HG02885 (cell line): ENCODE measurements around the gene DDX24.

Source experiments
- ATAC-seq: cut with Tn5 transposase; IDR thresholded peaks from one replicate; pipeline ENCODE4 v1.9.1; 2021; ENCODE audit warnings: mild to moderate bottlenecking; ENCODE audit not compliant: unreplicated experiment, poor library complexity

DDX24 gene

DNA sequence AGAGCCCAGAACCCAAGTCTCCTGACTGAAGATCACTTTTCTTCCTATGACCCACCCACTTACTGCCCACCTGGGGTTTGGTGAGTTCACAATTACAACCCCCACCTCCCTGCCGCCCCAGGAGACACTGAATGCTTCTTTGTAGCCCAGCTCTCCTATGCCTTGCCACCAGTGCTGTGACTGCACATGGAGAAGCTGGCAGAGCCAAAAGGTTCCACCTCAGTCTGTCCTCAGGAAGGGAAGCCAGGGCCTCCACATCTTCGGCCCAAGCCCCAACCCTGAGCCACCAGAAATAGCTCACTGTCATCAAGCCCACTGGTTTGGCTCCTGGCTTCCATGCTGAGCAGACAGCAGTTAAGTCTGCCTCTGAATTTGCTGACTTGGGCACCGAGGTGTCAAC is 29.2 kb downstream of the DDX24 start:
- no peak for ATAC-seq

DNA sequence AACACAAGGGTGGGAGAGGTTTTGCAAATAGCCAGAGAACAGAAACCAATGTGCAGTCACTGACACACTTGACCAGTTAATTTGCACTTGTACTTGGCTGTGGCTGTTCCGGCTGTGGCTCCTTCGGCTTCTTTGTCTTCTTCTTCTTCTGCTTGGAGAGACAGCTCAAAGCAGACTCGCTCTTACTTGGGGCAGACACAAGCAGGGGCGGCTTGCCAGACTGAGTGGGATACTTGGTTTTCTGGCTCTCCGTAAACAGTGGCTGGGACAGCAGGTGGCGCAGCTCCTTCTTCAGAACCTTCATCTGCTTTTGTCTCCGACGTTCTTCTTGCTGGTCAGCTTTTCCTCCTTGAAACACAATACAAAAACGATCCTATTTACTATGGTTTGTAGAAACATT is 29.9 kb downstream of the DDX24 start:
- ATAC-seq = no peak

DNA sequence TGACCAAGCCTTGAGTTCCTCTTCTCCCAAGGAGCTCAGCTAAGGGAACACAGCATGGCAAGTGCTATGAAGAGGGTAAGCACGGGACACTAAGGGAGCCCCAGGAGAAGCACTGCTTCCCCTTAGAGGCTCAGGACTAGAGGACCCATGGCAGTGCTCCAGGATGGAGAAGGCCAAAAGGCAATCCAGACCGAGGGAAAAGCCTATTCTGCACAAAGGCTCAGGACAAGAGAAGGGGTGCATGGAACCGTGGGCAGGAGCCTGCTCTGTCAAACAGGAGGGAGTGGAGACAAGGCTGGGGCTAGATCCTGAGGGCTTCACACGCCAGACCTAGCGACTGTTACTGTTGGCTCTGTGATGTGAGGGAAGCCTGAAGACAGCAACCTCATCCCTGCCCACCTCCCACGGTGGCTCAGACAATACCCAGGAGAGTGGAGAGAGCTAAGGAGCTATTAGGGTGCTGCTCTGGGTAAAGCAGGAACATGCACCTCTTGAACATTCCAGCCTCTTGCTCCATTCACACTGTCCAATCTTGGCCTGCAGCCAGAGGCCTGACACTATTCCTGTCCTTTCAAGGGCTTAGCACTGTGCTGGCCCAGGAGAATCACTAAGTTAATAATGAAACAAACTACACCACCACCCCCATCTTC is 30.6 kb downstream of the DDX24 start:
- ATAC-seq = no peak

DNA sequence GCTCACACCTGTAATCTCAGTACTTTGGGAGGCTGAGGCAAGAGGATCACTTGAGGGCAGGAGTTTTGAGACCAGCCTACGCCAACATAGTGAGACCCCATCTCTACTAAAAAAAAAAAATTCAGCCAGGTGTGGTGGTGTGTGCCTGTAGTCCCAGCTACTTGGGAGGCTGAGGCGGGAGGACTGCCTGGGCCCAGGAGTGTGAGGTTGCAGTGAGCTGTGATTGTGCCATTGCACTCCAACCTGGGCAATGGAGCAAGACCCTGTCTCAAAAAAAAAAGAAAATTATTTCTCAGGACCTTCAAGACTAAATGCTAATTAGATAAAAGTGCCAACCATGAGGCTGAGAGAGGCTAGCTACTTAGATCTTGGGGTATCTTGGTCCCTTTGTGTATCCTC is 31.4 kb downstream of the DDX24 start:
- no peak for ATAC-seq

DNA sequence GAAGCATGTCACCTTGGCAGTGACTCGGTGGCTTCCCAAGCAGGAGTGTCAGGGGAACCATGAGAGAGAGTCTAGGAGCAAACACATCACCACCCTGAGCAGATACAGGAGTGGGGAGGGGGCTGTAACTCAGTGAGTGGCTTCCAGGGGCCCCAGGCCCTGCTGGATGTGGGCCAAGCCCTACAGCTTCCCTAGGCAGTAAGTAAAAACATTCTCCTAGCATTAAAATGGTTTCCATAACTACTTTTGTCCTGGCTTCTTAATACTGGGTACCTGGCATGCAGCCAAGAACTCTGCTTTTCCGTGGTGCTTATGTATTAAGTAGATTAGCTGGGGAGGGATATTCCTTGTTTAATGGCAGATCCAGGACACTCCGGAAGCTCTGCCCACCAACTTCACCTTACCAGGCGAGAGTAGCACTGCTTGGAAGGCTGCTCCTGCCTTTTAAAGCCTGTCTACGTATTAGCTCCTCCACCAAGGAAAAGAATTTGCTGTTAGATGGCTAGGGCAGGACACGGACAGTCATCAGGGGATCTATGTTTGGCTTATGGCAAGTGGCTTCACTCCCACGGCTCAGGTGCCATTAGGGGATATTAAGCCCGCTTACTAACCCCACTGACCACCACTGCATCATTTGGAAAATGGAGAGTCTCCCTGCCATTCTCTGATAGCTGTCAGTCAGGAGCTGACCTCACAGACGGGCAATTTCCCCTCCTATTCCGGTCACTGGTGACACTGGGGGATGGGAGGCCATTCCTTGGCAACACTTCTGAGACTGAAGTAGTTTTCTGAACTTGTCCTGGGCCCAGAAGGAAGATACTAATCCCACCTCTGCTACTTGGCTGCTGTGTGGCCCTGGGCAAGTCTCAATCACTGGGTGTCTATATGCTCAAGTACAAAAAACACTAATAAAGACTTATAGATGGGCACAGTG is 32.0 kb downstream of the DDX24 start:
- no peak for ATAC-seq

DNA sequence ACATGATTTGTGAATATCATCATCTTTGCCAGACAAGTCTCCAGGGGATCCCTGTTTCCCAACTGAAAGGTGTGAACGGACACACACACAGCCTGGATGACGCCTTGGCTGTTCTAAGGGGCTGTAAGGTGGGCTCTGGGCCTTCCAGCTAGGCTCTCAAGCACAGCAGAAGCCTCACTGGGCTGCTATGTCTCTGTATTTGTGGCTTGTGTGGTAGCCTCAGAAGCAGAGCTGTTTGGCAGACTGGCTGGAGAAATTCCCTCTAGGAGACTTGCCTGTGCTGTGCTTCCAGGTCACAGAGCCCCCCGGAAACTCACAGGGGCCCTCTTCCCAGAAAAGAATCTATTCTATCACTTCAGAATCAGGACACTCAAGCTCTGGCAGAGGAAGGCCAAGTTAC is 33.4 kb downstream of the DDX24 start:
- ATAC-seq = no peak

DNA sequence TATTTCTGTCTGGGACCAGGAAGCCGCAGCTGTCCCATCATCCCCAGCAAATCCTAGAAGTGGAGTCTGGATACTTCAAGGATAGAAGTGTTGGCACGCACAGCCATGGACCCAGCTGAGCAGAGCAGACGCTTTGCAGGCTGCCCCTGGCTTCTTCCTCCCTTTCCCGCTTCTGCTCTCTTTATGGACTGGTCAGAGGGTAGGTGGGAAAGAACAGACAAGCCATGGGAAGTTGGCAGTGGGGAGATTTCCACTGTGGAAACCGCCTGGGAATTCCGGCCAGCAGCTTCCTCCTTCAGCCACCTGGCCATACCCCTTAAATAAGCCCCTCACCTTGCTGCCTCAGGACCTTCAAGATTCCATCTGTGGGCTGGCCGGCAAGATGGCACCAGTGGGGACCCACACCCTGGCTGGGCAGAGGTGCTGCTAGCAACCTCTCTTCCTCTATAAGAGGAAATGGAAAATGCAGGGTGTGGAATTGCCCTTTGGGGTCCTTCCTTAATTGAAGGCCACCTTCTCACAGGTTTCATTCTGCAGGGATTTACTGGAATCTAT is 34.2 kb downstream of the DDX24 start:
- no peak for ATAC-seq

DNA sequence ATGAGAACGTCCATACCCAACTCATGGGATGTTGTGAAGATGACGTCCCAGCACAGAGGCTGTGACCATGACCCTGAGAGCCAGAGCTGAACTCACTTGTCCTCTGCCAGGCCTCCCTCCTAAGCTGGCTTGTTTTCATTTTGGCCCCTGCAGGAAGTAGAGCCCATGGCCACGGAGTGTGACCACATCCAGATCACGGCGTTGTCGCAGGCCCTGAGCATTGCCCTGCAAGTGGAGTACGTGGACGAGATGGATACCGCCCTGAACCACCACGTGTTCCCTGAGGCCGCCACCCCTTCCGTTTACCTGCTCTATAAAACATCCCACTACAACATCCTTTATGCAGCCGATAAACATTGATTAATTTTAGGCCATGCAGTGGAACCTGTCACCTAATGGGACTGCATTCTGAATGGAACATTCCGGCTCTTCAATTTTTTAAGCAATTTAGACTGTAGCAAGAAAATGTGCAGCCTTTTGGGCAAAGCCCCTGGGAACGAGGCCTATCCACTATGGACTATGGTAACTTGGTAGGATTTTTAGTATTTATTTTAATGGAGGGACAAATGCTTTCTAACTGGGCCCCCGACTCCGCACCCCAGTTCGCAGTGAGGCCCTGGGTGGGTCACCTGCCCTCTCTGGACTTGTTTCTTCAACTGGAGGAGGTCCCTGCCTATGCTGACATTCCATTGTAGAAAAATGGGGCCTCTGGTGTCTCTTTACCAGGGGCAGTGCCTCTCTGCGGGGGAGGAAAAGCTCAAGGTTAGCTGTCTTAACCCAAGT is 35.2 kb downstream of the DDX24 start:
- no peak for ATAC-seq

DNA sequence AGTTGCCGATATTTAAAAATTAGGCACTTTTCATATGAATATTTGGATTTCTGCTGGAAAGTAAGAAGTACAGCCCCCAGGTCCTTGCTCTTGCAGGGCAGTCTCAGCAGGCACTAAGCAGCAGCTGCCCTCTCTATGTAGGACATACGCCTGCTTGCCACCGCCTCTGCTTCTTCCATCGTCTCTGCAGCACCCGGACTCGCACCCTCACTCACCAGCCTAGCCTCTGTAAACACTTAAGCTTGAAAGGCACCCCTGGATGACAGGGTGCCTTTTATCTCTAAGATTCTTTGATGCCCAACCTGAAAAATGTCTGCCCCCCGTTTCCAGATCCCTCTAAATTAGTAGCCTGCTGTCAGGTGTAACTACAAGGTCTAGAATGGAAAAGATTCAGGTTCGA is 35.9 kb downstream of the DDX24 start:
- ATAC-seq = no peak

DNA sequence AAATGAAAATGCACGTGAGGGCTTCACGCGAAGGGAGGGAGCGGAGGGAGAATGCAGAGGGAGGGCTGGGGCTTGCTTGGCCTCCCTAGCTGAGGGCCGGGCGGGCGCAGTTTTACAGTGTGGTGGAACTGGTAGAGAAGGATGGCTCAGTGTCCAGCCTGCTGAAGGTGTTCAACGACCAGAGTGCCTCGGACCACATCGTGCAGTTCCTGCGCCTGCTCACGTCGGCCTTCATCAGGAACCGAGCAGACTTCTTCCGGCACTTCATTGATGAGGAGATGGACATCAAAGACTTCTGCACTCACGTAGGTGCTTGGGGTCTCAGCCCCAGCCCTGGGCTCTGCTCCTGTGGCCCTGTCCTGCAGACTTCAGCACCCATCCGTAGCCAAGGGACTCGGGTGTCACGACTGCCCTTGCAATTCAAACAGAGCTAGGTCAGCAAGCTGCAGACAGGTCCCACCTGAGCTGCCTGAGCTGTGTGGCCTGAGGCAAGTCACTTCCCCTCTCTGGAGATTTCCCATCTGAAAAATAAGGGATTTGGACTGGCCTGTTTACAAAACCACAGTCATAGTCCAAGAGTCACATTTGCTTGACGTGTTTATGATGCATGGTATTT is 36.4 kb downstream of the DDX24 start:
- ATAC-seq = no peak

DNA sequence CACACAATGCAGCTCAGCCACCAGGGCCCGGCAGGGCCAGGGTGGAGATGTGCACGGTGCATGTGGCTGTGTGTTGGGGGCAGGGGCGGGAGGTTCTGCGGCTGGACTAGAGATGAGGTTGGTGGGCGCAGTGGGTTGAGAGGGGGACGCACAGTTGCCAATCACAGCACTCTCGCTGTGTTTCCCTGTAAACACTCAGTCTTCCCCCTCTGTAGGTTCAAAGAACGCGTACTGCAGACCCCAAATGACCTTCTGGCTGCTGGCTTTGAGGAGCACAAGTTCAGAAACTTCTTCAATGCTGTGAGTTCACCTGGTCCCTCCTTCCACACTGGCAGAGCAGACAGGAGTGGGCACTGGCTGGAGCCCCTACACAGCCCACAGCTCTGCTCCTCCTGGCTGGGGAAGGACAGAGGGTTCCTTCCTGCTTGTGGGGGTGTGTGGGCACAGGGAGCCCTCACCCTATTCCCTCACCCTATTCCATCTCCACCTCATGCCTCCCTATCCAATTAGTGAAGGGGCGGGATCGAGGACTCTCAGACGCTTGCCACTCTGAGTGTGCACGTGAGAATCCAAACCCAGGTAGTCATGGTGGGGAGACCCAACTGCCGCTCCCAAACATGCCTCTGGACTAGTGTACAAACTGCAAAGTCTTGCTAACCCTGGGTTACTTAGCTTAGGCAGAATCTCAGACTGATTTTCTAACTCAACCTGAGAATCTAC is 37.1 kb downstream of the DDX24 start:
- no peak for ATAC-seq

DNA sequence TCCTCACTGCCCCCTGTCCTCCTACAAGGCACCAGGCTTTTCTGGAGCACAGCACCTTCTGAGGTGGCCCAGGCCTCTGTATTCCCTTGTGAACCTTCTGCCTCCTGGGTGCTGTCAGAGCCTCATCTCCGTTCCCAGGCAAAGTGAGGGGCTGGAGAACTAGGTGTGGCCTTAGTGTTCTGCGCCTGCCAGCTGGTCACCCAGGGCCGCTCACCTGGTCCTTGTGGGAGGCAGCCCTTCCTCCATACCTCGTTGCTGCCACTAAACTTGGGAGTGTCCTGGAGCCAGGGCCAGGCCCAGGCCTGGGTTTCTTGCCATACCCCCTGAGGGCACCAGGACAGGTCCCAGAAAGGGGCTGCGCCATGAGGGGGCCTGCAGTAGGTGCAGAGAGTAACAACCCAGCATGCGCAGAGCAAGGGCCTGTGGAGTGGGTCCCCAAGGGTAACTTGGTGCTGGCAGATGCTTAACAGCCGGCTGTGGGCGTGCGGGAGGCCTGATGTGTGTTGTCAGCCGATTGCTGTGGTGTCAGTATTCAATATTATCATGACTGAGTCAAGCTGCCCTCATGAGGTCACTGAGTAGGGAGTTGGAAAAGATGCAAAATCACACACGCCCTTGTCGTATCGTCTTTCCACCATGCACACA is 37.8 kb downstream of the DDX24 start:
- no peak for ATAC-seq

DNA sequence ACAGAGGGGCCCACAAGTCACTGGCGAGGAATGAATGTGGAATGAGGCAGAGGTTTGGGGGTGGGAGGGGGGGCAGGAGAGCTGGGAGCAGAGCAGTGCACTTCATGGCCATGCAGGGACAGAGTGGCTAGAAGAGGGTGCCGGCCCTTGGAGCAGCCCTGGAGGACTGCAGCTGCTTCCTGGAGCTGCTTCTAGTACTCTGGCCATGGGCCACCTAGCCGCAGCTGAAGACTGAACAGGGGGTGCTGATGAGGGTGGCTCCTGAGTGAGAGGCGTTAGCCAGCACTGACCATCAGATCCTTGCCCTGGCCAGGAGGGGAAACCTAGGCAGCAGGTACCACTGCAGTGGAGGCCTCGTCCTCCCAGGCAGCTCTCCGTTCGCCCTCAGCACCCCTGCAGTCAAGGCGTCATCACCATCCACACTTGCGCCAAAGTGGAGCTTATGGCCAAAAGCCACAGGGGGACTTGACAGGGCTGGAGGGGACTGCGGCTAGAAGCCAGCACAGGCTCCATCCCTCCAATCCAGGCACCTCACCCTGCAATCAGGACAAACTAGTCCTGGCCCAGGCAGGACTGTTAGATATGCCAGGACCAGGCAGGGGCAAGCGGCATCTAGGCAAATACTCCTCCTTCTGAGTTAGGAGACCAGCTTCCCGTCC is 38.4 kb downstream of the DDX24 start:
- ATAC-seq = no peak

DNA sequence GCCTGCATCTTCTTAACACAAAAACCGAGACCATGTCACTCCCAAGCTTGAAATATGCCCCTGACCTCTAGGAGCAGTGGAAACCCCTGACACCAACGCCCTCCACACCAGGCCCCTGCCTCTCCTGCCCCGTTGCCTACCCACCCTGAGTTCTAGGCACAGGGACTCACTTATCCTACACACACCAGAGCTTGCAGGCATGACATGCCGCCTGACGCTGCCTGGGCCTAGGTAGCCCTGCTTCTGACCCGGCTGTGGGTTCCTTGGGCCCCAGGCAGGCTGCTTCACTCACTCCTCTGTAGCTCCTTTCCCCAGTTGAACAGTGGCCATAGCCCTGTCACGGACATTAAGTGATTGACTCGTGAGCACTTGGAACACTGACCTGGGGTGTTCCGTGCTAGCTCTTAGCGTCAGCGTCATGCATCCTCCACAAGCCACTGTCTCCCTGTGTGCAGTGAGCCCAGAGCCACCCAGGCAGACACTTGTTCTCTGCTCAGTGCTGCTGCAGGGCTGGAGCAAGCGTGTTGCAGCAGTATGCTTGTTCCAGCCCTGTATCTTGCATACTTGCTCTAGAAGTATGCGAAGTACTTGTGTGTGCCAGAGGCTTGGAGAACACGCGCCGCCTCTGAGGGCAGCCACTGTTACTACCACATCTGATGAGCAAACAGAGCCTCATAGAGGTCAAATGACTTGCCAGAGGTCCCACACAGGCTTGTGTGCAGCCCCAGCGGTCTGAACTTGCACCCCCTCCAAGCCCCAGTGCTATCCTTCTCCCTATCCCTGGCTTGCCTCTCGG is 39.3 kb downstream of the DDX24 start:
- no peak for ATAC-seq

DNA sequence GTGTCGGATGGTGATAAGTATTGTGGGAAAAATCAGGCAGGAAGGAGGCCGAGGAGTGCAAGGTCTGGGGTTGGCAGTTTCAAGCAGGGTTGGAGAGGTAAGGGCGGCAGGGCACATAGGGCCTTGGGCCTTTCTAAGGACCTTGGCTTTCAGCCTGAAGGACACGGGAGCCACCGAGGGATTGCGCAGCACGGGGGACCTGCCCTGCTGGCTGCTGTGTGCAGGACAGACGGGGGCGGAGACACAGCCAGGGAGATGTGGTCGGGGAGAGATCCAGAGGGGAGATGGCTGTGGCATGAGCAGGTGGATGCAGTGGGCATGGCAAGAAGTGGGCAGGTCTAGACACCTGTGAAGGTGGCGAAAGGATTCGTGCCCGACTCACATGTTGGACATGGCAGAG is 40.2 kb downstream of the DDX24 start:
- ATAC-seq = no peak

DNA sequence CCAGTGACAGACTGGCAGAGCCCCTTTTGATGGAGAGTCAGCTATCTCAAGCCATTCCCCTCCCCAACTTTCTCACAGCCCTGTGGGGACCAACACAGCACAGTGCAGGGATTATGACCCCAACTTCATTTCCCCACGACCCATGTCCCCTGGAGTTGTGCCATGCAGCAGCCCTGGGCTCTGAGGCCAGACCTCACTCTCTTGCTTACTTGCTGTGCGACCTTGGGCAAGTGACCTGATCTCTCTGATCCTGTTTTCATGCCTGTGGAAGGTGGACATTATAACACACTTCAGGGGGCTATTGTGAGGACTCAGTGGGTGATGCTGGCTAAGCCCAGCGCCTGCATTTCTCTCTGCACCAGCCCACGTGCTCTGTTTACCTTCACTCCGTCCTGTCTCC is 40.8 kb downstream of the DDX24 start:
- no peak for ATAC-seq

DNA sequence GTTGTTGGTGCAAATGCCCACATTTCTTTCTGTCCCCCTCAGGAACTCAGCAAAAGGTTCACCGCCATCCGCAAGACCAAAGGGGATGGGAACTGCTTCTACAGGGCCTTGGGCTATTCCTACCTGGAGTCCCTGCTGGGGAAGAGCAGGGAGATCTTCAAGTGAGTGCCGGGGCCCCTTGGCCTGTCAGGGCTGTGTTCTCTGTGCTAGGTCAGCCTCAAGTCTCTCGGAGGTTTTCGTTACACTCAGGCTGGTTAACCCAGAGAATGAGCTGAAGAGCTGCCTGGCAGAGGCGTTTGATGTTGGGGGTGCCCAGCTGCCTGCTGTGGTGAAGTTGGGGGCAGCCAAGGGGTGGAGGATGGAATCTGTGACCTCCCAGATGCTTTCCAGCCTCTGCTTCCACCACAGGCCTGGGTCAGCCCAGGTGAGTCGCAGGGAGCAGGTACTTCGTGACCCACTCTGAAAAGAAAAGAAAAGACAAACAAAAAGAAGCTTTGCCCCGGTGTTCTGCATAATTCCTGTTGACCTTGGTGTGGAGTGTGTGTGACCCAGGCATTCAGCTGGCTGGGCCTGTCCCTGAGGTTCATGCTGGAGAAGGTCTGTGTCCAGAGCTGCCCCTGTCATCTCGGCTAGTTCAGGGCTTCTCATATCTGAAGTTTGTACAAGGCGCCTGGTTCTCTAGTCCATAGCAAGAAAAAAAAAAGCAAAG is 41.9 kb downstream of the DDX24 start:
- no peak for ATAC-seq
